HPDE6-E6E7 (cell line): ENCODE measurements around the gene GDF7.

Source experiments
- DNase-seq: peaks from one replicate; pipeline ENCODE4 v3.0.0; 2011; ENCODE audit warnings: missing footprints; ENCODE audit errors: extremely low spot score

GDF7 gene

DNA sequence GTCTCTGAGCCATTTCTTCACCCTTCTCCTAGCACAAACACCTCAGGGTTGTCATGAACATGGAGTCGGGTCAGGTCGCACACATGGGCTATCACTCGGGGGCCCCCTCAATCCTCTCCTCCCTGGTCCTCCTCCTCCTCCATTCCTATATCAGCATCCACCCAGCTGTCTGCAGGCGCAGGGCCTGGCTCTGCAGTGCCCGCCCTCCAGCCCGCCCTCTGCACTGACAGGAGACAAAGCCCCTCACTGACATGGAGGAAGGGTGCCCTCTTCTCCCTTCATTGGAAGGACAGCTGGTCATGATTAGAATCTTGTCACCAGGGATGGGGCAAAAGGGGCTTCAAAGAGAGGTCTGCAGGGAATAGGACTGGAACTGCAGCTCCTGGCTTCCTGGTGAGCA, 37.8 kb upstream of the GDF7 start:
- DNase-seq: no peak

DNA sequence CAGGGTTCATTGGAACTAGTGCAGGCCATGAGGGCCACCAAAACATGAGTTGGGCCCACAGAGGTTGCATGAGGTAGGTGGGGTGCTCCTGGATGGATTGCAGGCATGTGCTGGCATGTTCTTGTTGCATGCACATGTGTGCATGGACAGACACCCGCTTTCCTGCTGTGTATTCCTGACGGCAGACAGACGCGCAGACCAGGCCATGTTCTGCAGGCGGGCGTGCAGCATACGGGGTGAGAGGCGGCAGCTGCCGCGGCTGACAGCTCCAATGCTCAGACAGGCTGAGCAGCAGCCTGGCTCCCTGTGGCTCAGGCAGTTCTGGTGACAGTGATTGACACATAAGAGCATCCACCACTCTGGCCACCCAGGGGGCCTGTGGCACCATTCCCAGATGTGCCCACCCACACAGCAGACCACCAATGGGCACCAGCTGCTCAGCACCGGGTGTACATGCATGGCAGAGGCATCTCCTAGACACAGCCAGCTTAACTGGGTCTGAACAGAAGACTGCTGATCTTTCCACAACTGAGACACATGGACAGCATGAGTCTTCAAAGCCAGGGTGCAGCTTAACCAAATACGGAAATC, 37.3 kb upstream of the GDF7 start:
- no peak for DNase-seq

DNA sequence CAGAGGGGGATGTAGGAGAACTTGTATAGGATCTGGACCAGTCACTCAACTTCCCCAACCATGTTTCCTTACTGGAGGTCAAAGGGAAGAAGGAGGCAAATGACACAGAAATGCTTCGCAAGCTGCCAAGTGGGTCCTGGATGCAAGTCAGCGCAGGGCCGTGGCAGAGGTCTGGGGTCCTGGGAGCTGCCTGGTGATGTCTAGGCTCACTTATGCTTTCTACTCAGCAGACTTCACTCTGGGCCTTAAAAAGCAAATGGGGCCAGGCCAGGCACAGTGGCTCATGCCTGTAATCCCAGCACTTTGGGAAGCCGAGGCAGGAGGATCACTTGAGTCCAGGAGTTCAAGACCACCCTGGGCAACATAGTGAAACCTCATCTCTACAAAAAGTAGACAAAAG, 36.0 kb upstream of the GDF7 start:
- no peak for DNase-seq

- DNase-seq: no peak
Measured at GRCh38 chr2:20631617-20632307, 35.2 kb upstream of the GDF7 start.

- no peak for DNase-seq
Measured at GRCh38 chr2:20632446-20632990, 34.4 kb upstream of the GDF7 start.

DNA sequence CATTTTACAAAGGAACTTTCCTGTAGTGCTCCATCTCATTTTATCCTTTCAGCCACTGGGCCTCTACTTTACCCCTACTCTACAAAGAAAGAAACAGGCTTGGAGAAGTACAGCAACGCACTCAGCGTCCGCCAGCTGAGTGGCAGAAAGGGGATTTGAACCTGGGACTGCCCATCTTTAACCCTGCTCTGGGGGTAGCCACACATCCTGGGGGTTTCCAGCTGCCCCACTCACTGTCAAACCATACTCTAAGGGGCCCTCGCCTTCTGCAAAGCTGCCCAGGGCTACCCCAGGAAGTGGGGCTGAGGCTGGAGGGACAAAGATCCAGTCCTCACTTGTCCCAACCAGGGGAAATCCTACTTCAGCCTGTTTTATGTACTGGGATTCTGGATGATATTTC, 33.9 kb upstream of the GDF7 start:
- DNase-seq: no peak

- DNase-seq: no peak
Measured at GRCh38 chr2:20633794-20634506, 33.0 kb upstream of the GDF7 start.

- no peak for DNase-seq
Measured at GRCh38 chr2:20634507-20635112, 32.3 kb upstream of the GDF7 start.

DNA sequence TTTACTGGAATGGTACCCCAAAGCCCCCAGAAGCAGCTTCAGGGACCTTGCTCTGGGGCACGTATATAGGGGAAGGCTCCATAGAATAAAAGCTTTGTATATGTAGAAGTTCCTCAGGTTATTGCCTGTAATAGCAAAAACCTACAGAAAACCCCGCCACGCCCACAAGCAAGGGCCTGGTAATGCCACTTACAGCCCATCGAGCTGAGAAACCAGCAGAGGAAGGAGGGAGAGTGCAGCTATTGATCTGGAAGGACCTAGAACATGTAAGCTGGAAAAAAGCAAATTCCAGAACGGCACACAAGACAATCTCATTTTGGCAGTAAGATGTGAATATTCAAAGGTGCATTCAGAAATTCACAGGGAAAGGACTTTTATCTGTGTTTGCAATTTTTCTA, 31.8 kb upstream of the GDF7 start:
- no peak for DNase-seq

DNA sequence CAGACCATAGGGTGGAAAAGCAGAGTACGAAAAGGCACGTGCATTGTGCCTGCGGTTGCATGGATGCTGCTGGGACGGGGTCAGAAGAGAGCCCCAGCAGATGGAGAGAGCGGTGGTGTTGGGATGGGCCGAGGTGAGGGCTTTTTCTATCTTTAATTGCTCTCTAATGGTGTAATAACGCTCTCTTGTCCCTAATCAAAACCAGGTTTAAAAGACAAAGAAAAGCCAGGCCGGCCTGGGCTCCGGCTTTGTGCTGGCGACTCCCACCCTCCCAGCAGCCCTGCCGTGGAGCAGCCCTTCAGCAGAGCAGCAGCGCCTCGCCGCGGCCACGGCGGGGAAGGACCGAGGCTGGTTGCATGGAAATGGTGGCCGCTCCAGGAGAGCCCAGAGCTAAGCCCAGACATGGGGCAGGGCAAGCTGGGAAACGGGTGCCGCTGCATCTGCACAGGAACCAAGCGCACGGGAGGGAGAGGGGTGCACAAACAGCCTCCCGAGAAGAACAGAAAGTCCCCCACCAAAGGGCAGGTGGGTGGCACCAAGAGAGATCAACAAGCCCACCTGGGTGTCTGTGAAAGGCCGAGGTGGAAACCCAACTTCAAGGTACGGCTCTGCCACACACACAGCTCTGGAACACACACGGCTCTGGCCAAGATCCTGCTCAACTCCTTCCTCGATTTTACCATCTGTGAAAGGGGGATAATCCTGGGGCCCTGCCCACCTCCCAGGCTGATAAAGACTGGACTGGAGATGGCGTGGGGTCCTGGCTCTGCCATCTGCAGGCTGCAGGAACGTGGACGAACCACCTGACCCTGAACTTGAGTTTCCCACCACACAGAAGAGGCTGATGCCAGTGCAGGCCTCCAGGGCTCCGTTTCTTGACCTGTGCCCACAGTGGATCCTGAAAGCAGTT, 31.0 kb upstream of the GDF7 start:
- DNase-seq: peak; percentile 44

DNA sequence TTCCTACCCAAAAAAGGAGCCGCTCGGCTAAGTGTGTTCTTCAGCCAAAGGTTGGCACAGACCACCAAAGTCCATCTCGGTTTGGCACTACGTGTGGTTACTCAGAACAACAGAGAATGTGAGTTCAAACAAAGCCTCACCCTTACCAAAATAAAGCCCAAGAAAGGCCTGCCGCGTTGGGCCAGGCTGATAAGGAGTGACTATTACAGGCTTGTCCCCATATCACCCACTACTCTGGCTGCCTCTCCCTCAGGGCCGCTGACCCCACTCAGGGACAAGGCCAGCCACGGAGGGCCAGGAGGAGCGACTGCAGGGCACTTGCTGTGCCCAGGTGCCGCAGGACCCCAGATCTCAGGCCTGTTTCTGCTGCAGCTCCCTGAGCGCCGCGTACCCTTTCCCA, 29.8 kb upstream of the GDF7 start:
- DNase-seq: no peak

DNA sequence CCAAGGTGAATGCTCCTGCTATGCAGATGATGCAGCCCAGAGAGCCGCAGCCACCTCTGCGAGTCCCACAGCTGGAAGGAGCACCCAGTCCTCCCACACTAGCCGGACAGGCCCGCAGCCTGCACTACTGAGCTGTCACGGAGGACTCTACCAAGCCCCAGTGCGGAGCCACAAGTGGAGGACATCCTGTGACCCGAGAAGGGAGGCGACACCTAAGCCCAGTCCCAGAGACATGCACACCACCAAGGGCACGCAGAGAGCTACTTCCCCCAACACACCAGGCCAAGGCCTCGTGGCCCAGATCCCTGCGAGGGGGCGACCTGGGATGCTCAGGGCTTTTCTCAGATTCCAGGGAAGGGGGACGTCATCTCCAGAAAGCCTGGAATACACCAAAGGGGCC, 28.9 kb upstream of the GDF7 start:
- no peak for DNase-seq

DNA sequence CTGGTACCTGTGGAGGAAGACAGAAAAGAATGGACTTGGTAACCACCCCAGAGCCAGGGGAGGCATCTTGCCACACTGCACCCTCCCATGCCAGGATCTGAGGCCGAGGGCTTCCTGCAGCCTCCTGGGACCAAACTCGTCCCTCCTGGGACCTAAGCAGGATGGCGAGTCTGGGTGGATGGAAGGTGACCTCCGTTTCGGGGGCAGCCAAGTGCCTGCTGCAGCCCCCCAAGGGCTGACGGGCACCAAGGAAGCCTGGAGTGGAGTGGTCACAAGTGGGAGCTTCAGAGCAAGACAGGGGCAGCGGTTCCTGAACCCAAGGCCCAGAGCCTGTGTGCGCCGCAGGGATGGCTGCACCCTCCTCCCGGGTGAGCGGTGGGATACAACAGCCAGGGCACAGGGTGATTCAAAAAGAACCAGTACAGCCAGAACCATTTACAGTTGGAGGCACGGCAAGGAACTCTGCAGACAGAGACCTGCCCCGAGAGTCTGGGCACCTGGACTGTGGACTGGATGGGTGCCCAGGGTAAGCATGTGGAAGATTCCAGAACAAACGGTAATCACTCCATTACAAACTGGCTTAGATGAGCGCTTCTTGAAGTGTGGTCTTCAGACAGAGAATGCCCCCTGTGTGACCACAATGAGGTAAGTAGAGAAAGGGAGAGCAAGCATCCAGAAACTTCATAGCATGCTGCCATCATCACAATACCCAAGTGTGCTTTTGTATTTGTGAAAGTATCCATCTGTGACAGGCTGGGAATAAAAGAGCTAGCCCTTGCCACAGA, 28.1 kb upstream of the GDF7 start:
- DNase-seq: no peak

DNA sequence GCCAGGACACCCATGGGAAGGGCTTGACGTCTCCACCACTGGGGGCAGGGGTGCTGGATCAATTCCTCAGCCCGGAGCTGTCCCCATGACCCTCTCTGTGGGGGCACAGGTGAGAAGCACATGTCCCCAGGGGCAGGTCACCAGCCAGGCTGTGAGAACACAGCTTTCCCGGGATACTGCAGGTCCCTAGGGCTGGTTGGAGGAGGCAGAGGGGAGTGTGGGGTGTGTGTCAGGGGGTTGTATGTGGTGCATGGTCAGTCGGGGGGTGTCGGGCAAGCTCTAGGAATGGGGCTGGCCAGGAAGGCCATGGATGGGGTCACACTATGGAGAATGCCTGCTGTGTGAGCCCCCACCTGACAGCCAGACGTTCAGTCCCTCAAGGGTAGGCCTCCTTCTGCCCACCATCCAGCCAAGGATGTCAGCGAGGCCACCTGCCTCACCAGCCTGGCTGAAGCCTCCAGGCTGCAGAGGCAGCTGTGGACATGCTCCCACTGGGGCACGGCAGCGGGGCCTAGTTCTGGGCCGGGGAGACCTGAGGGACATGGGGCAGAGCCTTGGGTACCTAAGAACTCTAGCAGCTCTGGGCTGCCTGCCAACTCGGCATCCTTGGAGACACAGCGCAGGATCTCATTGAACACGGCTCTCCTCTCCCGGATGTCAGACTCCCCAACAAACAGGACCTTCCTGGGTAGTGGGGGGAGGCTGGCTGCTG, 26.4 kb upstream of the GDF7 start:
- no peak for DNase-seq

- DNase-seq: peak; percentile 92
Measured at GRCh38 chr2:20641123-20641985, 25.6 kb upstream of the GDF7 start.

- DNase-seq: peak; percentile 89
Measured at GRCh38 chr2:20642055-20642971, 24.6 kb upstream of the GDF7 start.

DNA sequence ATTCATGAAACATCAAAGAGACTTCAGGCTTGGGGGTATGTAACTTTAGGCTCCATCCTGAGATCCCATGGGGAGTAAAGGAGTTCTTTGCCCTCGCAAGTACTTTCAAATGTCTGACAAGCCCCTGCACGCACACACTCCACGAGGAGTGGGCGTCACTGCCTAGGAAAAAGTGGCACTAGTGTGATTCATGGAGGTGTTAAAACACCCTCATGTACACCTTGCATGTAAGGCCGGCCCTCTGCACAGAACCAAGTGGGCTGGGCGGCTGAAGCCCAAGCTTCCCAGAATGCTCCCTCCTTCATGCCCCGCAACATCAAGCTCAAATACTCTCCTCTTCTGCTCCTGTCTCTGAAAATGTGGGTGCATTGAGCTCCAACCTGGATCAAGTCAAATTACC, 23.9 kb upstream of the GDF7 start:
- no peak for DNase-seq

- no peak for DNase-seq
Measured at GRCh38 chr2:20643826-20644225, 23.1 kb upstream of the GDF7 start.
